IPS-NIHi7 (cell line): Measurements from ENCODE around the gene SLC13A4.
"Not testable (repeated sequence)": the region's sequence is repeated elsewhere in the genome, so short reads cannot be mapped to it uniquely, and the experiment has no call there.

Experiments used
- DNase-seq: peaks from one replicate; pipeline ENCODE4 v3.0.0; 2012; ENCODE audit warnings: mixed read lengths; ENCODE audit errors: extremely low spot score

The SLC13A4 gene

GRCh38 chr7:135728136-135728669 is at the start of gene SLC13A4:
Gene SLC13A4, minus strand, starts transcription at chr7:135728186. Its CDS starts 690 bp downstream, at chr7:135727496.
- peak; percentile 93 for DNase-seq

- DNase-seq: not testable (repeated sequence)
Observed at GRCh38 chr7:135775915-135776314, 47.9 kb upstream of the SLC13A4 start.

GRCh38 chr7:135775230-135775629 is 47.2 kb upstream of the SLC13A4 start:
- DNase-seq: no peak

GRCh38 chr7:135774284-135774683 is 46.3 kb upstream of the SLC13A4 start:
- DNase-seq: no peak

GRCh38 chr7:135773464-135773863 is 45.5 kb upstream of the SLC13A4 start:
- DNase-seq: no peak

GRCh38 chr7:135772639-135773222 is 44.7 kb upstream of the SLC13A4 start:
- no peak for DNase-seq

GRCh38 chr7:135771961-135772638 is 44.1 kb upstream of the SLC13A4 start:
- DNase-seq: no peak

GRCh38 chr7:135771051-135771450 is 43.1 kb upstream of the SLC13A4 start:
- no peak for DNase-seq

- no peak for DNase-seq
Observed at GRCh38 chr7:135770139-135770710, 42.2 kb upstream of the SLC13A4 start.

- DNase-seq: no peak
Observed at GRCh38 chr7:135769005-135769802, 41.2 kb upstream of the SLC13A4 start.

- DNase-seq: no peak
Observed at GRCh38 chr7:135768467-135768866, 40.5 kb upstream of the SLC13A4 start.

GRCh38 chr7:135768064-135768463 is 40.1 kb upstream of the SLC13A4 start:
- no peak for DNase-seq

GRCh38 chr7:135763261-135763660 is 35.3 kb upstream of the SLC13A4 start:
- no peak for DNase-seq

- no peak for DNase-seq
Observed at GRCh38 chr7:135761751-135762488, 33.9 kb upstream of the SLC13A4 start.

GRCh38 chr7:135759532-135759931 is 31.5 kb upstream of the SLC13A4 start:
- DNase-seq: no peak

- DNase-seq: peak; percentile 61
Observed at GRCh38 chr7:135758531-135758932, 30.5 kb upstream of the SLC13A4 start.

- no peak for DNase-seq
Observed at GRCh38 chr7:135757719-135758411, 29.9 kb upstream of the SLC13A4 start.

- no peak for DNase-seq
Observed at GRCh38 chr7:135756191-135756590, 28.2 kb upstream of the SLC13A4 start.

- DNase-seq: no peak
Observed at GRCh38 chr7:135755351-135755753, 27.4 kb upstream of the SLC13A4 start.

- DNase-seq: no peak
Observed at GRCh38 chr7:135753616-135754413, 25.8 kb upstream of the SLC13A4 start.
